NCI-H748 (cell line): ENCODE measurements around the gene POU2AF1.
"Not testable (repeated sequence)": the region's sequence is repeated elsewhere in the genome, so short reads cannot be mapped to it uniquely, and the experiment has no call there.

Source experiments
- DNase-seq: peaks from one replicate; lab custom pipeline; 2025; ENCODE audit not compliant: unreplicated experiment; lab: John Stamatoyannopoulos, UW

The POU2AF1 gene

GRCh38 chr11:111320728-111321568 is 58.1 kb downstream of the POU2AF1 start:
- DNase-seq, result no peak

GRCh38 chr11:111320199-111320598 is 58.9 kb downstream of the POU2AF1 start:
- not testable (repeated sequence) for DNase-seq

- no peak for DNase-seq
Observed at GRCh38 chr11:111319296-111319695, 59.8 kb downstream of the POU2AF1 start.

- DNase-seq, result no peak
Observed at GRCh38 chr11:111312076-111312475, 67.0 kb downstream of the POU2AF1 start.

GRCh38 chr11:111310723-111311122 is 68.4 kb downstream of the POU2AF1 start:
- no peak for DNase-seq

GRCh38 chr11:111310088-111310487 is 69.0 kb downstream of the POU2AF1 start:
- peak; percentile 79 for DNase-seq

- no peak for DNase-seq
Observed at GRCh38 chr11:111309215-111309915, 69.7 kb downstream of the POU2AF1 start.

GRCh38 chr11:111308140-111308539 is 70.9 kb downstream of the POU2AF1 start:
- peak; percentile 64 for DNase-seq

- no peak for DNase-seq
Observed at GRCh38 chr11:111307472-111308108, 71.5 kb downstream of the POU2AF1 start.

- no peak for DNase-seq
Observed at GRCh38 chr11:111306321-111306720, 72.8 kb downstream of the POU2AF1 start.

GRCh38 chr11:111305876-111306275 is 73.2 kb downstream of the POU2AF1 start:
- DNase-seq, result no peak

GRCh38 chr11:111305162-111305802 is 73.8 kb downstream of the POU2AF1 start:
- DNase-seq, result no peak

- DNase-seq, result peak; percentile 35
Observed at GRCh38 chr11:111303461-111303860, 75.6 kb downstream of the POU2AF1 start.

GRCh38 chr11:111302298-111302697 is 76.8 kb downstream of the POU2AF1 start:
- DNase-seq, result no peak
